GM12891 (cell line): ENCODE results near the gene MIOX.

Source experiments
- DNase-seq: peaks from one replicate; pipeline ENCODE4 v3.0.0; 2011; ENCODE audit warnings: low spot score; ENCODE audit not compliant: insufficient read length
- FAIRE-seq: peaks from 2 replicates; lab custom pipeline; 2011; peaks lifted over from hg19 to GRCh38; lab: Jason Lieb, UNC
- PAX5 ChIP-seq: IDR thresholded peaks from 2 replicates; pipeline ENCODE4 v1.6.1; 2011; ENCODE audit warnings: low read length, moderate library complexity, mild to moderate bottlenecking; ENCODE audit not compliant: insufficient read depth, severe bottlenecking
- POLR2A ChIP-seq: IDR thresholded peaks from 2 replicates; pipeline ENCODE4 v1.6.1; 2011; ENCODE audit warnings: low read depth, low read length, control low read depth
- POLR2AphosphoS5 ChIP-seq: IDR thresholded peaks from 2 replicates; pipeline ENCODE4 v1.6.1; 2011; ENCODE audit warnings: low read depth, low read length, control low read depth
- POU2F2 ChIP-seq: IDR thresholded peaks from 2 replicates; pipeline ENCODE4 v1.6.1; 2011; ENCODE audit warnings: low read depth, mild to moderate bottlenecking, control low read depth, low read length, moderate library complexity
- SPI1 ChIP-seq: IDR thresholded peaks from 2 replicates; pipeline ENCODE4 v1.6.1; 2011; ENCODE audit warnings: low read depth, low read length, control low read depth
- TAF1 ChIP-seq: IDR thresholded peaks from 2 replicates; pipeline ENCODE4 v1.6.1; 2011; ENCODE audit warnings: low read depth, low read length, control low read depth

The MIOX gene

GRCh38 chr22:50473088-50473487 is 13.6 kb upstream of the MIOX start:
- FAIRE-seq (peak; percentile 97), DNase-seq (no peak)
- TF ChIP-seq POLR2A (no peak), PAX5 (no peak), POLR2AphosphoS5 (no peak), SPI1 (no peak)

GRCh38 chr22:50473855-50474671 is 12.6 kb upstream of the MIOX start:
- TF ChIP-seq TAF1 (no peak), PAX5 (no peak), POLR2A (no peak), POLR2AphosphoS5 (no peak), POU2F2 (no peak), SPI1 (no peak)

GRCh38 chr22:50474710-50475651 is 11.7 kb upstream of the MIOX start, which contains the start of gene SBF1:
Gene SBF1, minus strand, starts transcription at chr22:50475035. Its CDS starts 195 bp downstream, at chr22:50474840.
- DNase-seq: peak; percentile 99
- TF ChIP-seq POLR2AphosphoS5 (no peak), SPI1 (no peak), TAF1 (no peak), POLR2A (no peak), PAX5 (no peak), POU2F2 (no peak)
- peak; percentile 100 for FAIRE-seq

More at GRCh38 chr22:50473855-50474671, 12.6 kb upstream of the MIOX start:
- DNase-seq (no peak), FAIRE-seq (peak; percentile 88)

GRCh38 chr22:50475652-50476002 is 11.0 kb upstream of the MIOX start:
- peak; percentile 20 for FAIRE-seq
- TF ChIP-seq TAF1 (no peak), POLR2A (no peak), SPI1 (no peak), POLR2AphosphoS5 (no peak), POU2F2 (no peak), PAX5 (no peak)

GRCh38 chr22:50476868-50477267 is 9.8 kb upstream of the MIOX start:
- peak; percentile 48 for FAIRE-seq
- no peak for TF ChIP-seq PAX5
- no peak for DNase-seq

More at GRCh38 chr22:50475652-50476002, 11.0 kb upstream of the MIOX start:
- no peak for DNase-seq

DNA sequence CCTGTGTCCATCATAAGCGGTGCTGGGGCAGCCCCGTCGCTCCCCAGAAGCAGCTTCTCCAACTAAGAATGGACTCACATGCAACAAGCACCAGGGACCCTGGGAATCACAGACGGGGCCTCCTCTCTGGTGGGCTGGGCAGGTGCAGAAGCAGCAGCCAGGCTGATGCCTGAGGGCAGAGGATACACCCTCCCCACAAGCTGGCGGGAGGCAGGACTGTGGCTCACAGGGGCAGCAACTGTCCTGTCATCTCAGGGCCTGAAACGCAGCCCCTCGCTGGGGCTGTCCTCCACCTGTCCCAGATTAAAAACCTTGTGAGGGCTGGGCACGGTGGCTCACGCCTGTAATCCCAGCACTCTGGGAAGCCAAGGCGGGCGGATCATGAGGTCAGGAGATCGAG is 8.7 kb upstream of the MIOX start:
- DNase-seq (no peak), FAIRE-seq (no peak)
- TF ChIP-seq POLR2AphosphoS5: no peak
- TF ChIP-seq SPI1: no peak
- TF ChIP-seq TAF1: no peak
- no peak for TF ChIP-seq POLR2A
- TF ChIP-seq PAX5: no peak
- TF ChIP-seq POU2F2: no peak

- DNase-seq: no peak
- FAIRE-seq: no peak
- no peak for TF ChIP-seq PAX5
Observed at GRCh38 chr22:50479721-50480120, 6.9 kb upstream of the MIOX start.

GRCh38 chr22:50481045-50481439 is 5.6 kb upstream of the MIOX start:
- no peak for TF ChIP-seq POLR2AphosphoS5
- FAIRE-seq (no peak), DNase-seq (no peak)

DNA sequence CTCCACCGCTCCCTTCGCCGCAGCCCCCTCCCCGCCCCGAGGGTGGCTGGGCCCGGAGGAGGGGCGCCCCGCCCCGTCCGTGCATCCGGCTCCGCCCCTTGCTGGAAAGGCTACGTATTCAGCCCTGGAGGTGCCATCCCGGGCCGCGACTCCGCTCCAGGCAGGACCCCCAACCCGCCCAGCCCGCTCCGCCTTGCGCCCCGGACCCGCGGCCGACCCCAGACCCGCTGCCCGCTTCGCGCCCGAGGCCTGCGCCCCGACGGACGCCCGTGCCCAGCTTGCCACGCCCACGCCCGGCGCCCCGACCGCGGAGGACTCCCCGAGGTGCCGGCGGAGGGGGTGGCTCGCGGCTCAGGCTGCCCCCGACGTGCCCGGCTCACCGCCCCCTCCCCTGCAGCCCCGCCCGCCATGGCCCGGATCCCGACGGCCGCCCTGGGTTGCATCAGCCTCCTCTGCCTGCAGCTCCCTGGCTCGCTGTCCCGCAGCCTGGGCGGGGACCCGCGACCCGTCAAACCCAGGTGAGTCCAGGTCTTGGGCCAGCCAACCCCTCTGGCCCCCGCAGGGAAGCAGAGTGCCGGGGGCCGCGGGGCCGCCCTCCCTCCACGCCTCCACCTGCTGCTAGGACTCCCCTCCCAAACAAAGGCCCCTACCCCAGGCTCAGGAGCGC is 5.1 kb upstream of the MIOX start, which contains the start of gene ADM2:
TSS of gene ADM2 (plus strand) at position 104 of the 667 bp plus-strand sequence. CDS start at position 409, 305 bp downstream.
- no peak for TF ChIP-seq POLR2AphosphoS5
- no peak for TF ChIP-seq POU2F2
- TF ChIP-seq TAF1: no peak
- TF ChIP-seq POLR2A: no peak
- TF ChIP-seq SPI1: no peak
- TF ChIP-seq PAX5: no peak
- peak; percentile 52 for FAIRE-seq
- DNase-seq: no peak
